ENCODE results near the gene TAGLN.
A peak's percentile ranks its signal among the peaks of the same experiment; 100 is the strongest.

TAGLN gene

DNA sequence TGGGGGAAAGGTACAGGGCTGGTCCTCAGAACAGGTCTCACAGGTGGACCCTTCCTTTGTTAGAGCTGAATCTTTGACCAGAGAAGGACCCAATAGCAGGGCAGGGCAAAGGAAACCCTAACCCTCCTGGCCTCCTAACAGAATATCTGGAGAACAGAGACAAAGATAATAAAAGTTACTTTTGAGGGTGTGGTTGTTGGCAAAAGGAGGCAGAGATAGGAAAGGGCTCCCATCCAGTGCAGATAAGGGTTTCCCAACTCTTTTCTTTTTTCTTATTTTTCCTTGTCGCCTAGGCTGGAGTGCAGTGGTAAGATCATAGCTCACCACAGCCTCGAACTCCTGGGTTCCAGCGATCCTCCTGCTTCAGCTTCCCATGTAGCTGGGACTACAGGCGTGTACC is 20.8 kb downstream of the TAGLN start:
- Histone ChIP-seq H3K9me3 (replicated peaks; ENCODE audit: low read length) (no peaks in the 10 kb centered on the region), H3K36me3 (ENCODE audit: insufficient read depth, low read length) (peaks cover 45% of the 10 kb centered on the region), H3K4me3 (ENCODE audit: low read length) (no peak overlapping the region), H3K4me1 (ENCODE audit: control insufficient read depth, insufficient read depth, low read length) (peaks cover 59% of the 10 kb centered on the region), H3K27me3 (ENCODE audit: control insufficient read depth, insufficient read depth, low read length) (no peaks in the 10 kb centered on the region), H3K4me2 (ENCODE audit: low read length) (no peak overlapping the region), H3K9ac (ENCODE audit: low read depth, low read length) (no peak overlapping the region)

DNA sequence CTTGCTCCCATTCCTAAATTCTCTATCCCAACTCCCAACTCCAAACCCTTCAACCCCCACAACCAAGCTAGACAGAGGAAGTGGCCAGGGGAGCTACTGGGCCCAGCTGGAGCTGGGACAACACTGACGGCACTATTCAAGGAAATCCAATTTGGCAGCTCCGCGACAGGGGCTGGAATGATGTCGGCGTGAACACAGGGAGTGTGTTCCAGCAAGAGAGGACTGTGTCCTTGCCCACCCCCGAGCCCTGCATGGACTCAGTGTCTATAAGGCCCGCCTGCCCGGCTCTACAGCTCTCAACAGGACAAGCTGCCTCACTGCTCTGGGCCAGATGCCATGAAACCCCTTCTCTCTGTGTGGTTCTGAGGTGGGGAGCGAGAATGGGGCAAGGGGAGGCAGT is 21.4 kb downstream of the TAGLN start:
- H3K36me3 ChIP-seq (ENCODE audit: insufficient read depth, low read length), result peaks cover 49% of the 10 kb centered on the region

DNA sequence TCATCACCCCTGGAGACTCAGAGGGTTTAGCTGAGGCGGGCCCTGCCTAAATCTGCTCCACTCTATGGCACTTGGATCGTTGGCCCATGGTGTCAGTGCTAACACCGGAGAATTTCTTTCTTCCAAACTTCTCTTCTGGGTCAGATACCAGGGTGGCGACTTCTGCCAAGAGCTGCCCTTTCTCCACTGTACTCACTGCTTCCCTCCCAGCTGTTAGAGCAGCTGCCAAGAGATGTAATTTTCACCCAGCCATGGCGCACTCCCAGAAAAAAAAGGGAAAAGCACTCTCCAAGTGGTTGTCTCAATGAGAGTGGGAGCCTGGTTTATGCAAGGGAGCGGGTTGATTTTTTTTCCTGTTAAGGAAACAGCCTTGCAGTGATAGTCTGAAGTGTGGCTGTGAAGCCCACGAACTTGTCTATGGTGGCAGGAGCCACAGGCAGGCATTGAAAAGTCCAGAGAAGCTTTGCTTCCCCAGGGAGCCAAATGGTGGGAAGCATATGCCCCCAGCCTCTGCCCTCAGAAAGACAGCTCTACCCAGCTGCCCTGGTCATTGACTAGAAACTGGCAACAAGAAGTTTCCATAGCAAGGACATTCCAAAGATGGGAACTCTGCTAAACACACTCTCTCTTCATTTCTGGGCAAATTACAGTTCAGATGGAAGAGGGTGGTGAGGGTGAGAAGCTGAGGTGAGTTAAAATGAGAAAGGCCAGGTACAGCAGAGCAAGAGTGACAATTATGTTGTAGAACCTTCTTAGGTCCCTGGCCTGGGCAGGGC is 22.0 kb downstream of the TAGLN start:
- no peaks in the 10 kb centered on the region for H3K9me3 ChIP-seq (replicated peaks; ENCODE audit: low read length)
- peak overlapping the region; percentile 51 for H3K9ac ChIP-seq (ENCODE audit: low read depth, low read length)
- H3K4me2 ChIP-seq (ENCODE audit: low read length), result peak overlapping the region; percentile 64

More for the DNA sequence above, 21.4 kb downstream of the TAGLN start:
- no peaks in the 10 kb centered on the region for H3K27me3 ChIP-seq (ENCODE audit: control insufficient read depth, insufficient read depth, low read length)
- H3K9me3 ChIP-seq (replicated peaks; ENCODE audit: low read length), result no peaks in the 10 kb centered on the region
- peak overlapping the region; percentile 64 for H3K4me2 ChIP-seq (ENCODE audit: low read length)
- H3K4me3 ChIP-seq (ENCODE audit: low read length), result peak overlapping the region; percentile 3
- H3K9ac ChIP-seq (ENCODE audit: low read depth, low read length), result peak overlapping the region; percentile 51
- peaks cover 59% of the 10 kb centered on the region for H3K4me1 ChIP-seq (ENCODE audit: control insufficient read depth, insufficient read depth, low read length)

DNA sequence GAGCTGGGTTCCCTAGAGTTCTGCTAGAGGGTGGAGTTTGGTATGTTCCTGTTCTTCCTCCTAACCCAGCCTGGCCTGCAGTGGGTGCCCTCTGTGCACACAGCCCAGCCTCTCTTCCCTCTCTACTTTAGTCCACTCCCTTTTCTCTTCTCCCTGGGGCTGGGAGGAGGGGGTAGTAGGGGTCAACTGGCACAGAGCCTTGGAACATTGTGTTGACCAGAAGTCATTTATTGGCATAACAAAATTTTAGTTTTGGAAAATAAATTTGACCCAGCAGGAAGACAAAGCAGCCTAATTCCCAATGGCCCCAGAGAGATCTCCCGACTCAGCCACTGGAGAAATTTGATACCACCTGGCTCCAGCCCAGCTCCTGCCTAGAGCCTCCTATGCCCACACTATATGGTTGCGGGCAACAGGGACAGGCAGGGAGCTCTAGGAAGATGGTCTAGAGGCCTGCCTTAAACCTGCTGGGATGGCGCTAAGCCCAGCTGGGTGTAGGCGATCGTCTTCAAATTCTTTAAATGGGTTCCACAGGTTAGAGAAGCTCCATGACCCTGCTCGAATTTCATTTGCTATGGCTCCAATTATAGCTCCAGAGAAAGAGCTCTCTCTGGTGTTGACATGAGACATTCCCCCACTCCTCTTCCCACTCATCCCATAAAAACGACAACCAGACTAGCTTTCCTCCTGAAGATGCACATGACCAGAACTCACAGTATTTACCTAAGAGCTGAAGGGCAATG is 22.8 kb downstream of the TAGLN start:
- Histone ChIP-seq H3K9ac (ENCODE audit: low read depth, low read length) (peak overlapping the region; percentile 51), H3K4me2 (ENCODE audit: low read length) (peak overlapping the region; percentile 64), H3K27me3 (ENCODE audit: control insufficient read depth, insufficient read depth, low read length) (no peaks in the 10 kb centered on the region), H3K4me3 (ENCODE audit: low read length) (peak overlapping the region; percentile 15), H3K9me3 (replicated peaks; ENCODE audit: low read length) (no peaks in the 10 kb centered on the region), H3K4me1 (ENCODE audit: control insufficient read depth, insufficient read depth, low read length) (peaks cover 56% of the 10 kb centered on the region), H3K36me3 (ENCODE audit: insufficient read depth, low read length) (peaks cover 53% of the 10 kb centered on the region)

More for the DNA sequence above, 22.0 kb downstream of the TAGLN start:
- no peaks in the 10 kb centered on the region for H3K27me3 ChIP-seq (ENCODE audit: control insufficient read depth, insufficient read depth, low read length)
- peaks cover 48% of the 10 kb centered on the region for H3K36me3 ChIP-seq (ENCODE audit: insufficient read depth, low read length)
- H3K4me1 ChIP-seq (ENCODE audit: control insufficient read depth, insufficient read depth, low read length), result peaks cover 59% of the 10 kb centered on the region
- peak overlapping the region; percentile 15 for H3K4me3 ChIP-seq (ENCODE audit: low read length)

DNA sequence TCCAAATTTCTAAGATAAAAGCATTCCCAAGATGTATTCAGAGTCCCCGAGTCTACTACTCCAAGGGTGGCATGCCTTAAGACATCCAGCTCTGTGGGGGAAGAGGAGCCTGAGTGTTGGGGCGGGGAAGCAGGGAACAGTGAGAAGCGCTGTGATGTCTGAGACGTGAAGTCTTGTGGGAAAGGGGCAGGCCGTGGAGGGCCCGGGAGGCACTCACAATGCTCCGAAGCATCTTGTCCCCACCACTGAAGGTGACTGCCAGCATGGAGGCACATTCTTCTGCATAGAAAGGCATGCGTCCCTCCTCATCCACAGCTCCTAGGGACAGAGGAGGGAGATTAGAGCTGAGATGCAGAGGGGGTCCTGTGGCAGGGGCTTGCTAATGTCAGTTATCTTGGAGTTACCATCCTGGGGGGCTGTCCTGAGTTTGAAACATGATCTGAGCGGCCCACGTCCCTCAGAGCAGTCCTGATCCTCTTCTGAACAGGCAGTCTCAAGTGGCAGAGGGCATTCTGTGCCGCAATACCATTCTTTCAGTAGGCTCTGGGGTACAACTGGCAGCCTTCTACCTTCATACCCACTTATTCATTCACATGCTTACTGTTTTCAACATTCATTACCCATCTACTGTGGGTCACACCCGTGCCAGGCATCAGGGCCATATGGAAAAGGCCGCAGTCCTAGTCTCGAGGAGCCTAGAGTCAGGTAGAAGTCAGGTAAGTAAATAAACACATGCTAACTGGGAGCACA is 24.0 kb downstream of the TAGLN start:
- Histone ChIP-seq H3K27me3 (ENCODE audit: control insufficient read depth, insufficient read depth, low read length) (no peaks in the 10 kb centered on the region), H3K4me3 (ENCODE audit: low read length) (no peak overlapping the region), H3K9me3 (replicated peaks; ENCODE audit: low read length) (no peaks in the 10 kb centered on the region), H3K4me1 (ENCODE audit: control insufficient read depth, insufficient read depth, low read length) (peaks cover 43% of the 10 kb centered on the region), H3K9ac (ENCODE audit: low read depth, low read length) (no peak overlapping the region), H3K4me2 (ENCODE audit: low read length) (no peak overlapping the region), H3K36me3 (ENCODE audit: insufficient read depth, low read length) (peaks cover 53% of the 10 kb centered on the region)

DNA sequence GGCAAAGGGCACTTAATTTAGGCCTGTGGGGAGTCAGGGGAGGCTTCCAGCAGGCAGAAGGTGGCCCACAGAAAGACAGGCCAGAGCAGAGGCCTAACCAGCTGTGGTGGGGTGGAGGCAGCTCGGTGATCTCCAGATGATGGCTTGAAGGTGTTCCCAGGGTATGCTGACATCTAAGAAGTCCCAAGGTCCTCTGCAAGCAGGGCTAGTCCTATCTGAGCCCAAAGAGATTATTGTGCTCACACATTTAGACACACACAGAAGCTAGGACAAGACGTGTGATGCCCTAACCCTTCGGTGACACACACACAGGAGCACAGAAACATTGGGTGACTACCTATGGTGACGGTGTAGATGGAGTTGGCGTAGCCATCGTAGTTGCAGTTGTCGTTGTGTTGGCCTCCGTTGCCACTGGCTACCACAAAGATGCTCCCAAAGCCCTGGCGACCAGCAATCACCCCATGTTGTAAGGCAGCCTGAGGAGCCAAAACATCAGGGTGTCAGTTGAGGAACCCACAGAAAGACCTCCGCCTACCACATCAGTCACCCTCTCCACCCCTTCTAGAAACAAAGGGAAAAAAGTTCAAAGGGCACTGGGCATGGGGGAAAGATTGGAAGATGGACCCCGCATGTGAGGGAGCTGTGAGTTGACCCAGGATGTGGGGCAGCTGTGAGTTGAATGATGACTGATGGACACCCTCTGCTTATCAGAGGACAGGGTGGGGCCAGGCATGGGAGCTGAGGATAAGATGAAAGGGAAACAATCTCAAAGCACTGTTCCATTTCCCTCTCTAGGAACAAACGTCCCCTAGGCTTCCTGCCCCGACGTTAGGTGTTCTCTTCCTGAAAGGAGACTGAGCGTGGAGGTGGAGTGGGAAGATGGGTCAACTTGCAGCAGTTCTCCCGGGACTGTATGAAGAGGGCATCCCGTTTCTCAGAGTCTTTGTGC is 24.8 kb downstream of the TAGLN start:
- peaks cover 35% of the 10 kb centered on the region for H3K4me1 ChIP-seq (ENCODE audit: control insufficient read depth, insufficient read depth, low read length)
- no peak overlapping the region for H3K4me2 ChIP-seq (ENCODE audit: low read length)
- no peaks in the 10 kb centered on the region for H3K27me3 ChIP-seq (ENCODE audit: control insufficient read depth, insufficient read depth, low read length)
- no peaks in the 10 kb centered on the region for H3K9me3 ChIP-seq (replicated peaks; ENCODE audit: low read length)
- H3K4me3 ChIP-seq (ENCODE audit: low read length), result no peak overlapping the region
- H3K36me3 ChIP-seq (ENCODE audit: insufficient read depth, low read length), result peaks cover 51% of the 10 kb centered on the region
- H3K9ac ChIP-seq (ENCODE audit: low read depth, low read length), result no peak overlapping the region

DNA sequence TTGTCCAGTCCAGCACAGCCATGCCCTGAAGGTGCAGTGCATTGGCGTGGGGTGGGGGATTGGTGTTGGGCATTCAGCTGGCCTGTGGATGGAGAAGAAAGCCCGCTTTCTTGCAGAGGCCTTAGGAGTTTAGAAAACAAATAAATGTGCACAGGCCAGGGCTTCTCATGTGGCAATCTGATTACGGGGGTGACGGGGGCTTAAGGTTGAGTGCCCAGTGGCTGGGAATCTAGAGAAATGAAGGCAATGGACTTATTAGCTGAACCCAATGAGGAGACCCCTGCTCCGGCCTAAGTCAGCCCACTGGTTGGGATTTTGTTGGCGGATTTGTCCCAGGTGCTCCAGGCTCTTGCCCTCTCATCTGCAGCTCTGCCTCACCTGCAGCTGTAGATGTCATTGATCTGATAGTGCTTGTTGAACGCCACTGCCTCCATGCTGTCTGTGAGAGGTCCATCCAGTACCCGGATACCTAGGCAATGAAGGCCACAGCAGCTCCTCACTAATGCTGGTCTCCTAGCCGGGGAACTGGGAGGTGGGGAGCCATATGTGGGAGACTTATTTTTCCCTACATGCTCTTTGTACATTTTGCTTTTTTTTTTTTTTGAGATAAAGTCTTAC is 26.5 kb downstream of the TAGLN start:
- Histone ChIP-seq H3K36me3 (ENCODE audit: insufficient read depth, low read length) (peaks cover 56% of the 10 kb centered on the region), H3K4me1 (ENCODE audit: control insufficient read depth, insufficient read depth, low read length) (peaks cover 36% of the 10 kb centered on the region), H3K4me3 (ENCODE audit: low read length) (no peak overlapping the region), H3K9me3 (replicated peaks; ENCODE audit: low read length) (no peaks in the 10 kb centered on the region), H3K4me2 (ENCODE audit: low read length) (no peak overlapping the region), H3K9ac (ENCODE audit: low read depth, low read length) (no peak overlapping the region), H3K27me3 (ENCODE audit: control insufficient read depth, insufficient read depth, low read length) (no peaks in the 10 kb centered on the region)

DNA sequence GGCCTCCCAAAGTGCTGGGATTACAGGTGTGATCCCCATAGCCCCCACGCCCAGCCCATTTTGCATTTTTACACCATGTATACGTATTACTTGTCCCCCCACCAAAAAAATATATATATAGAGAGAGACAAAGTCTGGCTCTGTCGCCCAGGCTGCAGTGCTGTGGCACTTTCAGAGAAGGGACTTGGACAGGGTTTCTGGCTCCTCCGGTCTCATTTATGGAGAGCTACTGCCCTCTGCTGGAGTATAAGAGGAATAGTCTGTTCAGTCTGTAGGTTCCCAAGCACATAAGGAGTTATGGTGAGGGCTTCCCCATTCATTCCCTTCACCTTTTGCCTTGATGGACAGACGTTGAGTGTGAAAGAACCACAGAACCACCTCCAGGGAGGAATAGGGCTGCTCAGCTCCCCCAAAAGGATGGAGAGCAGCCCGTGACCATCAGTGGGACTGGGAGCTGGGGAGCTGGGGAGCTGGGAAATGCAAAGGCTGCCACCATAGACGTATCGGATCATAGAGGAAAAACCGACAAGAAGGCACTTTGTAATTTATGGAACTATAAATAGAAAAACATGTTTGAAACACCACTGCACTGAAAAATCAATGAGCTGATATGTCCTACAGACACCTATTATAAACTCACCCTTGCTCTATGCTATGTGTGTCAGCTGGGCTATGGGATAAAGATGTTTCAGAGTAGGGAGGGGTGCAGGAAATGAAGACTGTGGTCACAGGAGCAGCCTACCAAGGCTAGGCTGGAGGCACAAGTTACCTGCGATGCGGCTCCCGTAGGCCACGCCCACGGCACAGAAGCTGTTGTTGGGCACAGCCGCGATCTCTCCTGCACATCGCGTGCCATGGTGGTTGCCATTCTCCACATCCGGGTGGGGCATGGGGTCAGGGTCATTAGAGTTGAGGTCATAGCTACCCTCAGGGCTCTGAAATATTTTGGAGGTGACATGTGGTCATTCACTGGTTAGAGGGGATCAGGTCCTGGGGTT is 27.5 kb downstream of the TAGLN start:
- no peak overlapping the region for H3K4me2 ChIP-seq (ENCODE audit: low read length)
- H3K9me3 ChIP-seq (replicated peaks; ENCODE audit: low read length), result no peaks in the 10 kb centered on the region
- peaks cover 30% of the 10 kb centered on the region for H3K4me1 ChIP-seq (ENCODE audit: control insufficient read depth, insufficient read depth, low read length)
- no peak overlapping the region for H3K9ac ChIP-seq (ENCODE audit: low read depth, low read length)
- H3K4me3 ChIP-seq (ENCODE audit: low read length), result no peak overlapping the region
- peaks cover 57% of the 10 kb centered on the region for H3K36me3 ChIP-seq (ENCODE audit: insufficient read depth, low read length)
- no peaks in the 10 kb centered on the region for H3K27me3 ChIP-seq (ENCODE audit: control insufficient read depth, insufficient read depth, low read length)

DNA sequence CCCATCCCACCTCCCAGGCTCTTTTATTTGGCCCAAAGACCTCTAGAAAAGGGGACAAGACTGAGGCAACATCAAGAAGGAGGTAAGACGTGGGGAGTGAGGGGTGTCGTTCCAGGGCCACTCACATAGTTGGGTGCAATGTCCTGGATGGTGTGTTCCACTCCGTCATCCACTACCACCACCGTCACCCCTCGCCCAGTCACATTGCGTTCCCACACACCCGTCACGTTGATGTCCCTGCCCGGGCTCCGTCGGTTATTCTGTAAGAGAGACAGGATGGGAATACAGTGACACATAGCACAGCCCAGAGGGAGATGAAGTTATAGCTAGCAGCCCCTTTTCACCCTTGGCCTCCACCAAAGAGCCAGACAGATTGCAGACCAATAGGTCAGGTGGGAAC is 28.9 kb downstream of the TAGLN start:
- peaks cover 17% of the 10 kb centered on the region for H3K4me1 ChIP-seq (ENCODE audit: control insufficient read depth, insufficient read depth, low read length)
- peaks cover 59% of the 10 kb centered on the region for H3K36me3 ChIP-seq (ENCODE audit: insufficient read depth, low read length)
- no peak overlapping the region for H3K9ac ChIP-seq (ENCODE audit: low read depth, low read length)
- H3K9me3 ChIP-seq (replicated peaks; ENCODE audit: low read length), result no peaks in the 10 kb centered on the region
- no peak overlapping the region for H3K4me2 ChIP-seq (ENCODE audit: low read length)
- H3K4me3 ChIP-seq (ENCODE audit: low read length), result no peak overlapping the region
- H3K27me3 ChIP-seq (ENCODE audit: control insufficient read depth, insufficient read depth, low read length), result no peaks in the 10 kb centered on the region
